HUDEP-2 (cell line): Measurements from ENCODE around the gene TRAK1.

Experiments used
- DNase-seq, 76 experiments: peaks; one replicate each; lab custom pipeline; 2025; ENCODE audit not compliant: unreplicated experiment in 76 of 76; lab: John Stamatoyannopoulos, UW

TRAK1 gene

GRCh38 chr3:42122261-42123011 lies 31.3 kb downstream of the TRAK1 start:
- DNase-seq, result no peak

GRCh38 chr3:42123012-42123581 lies 31.9 kb downstream of the TRAK1 start:
- DNase-seq, result no peak

- DNase-seq, result no peak
Measured at GRCh38 chr3:42123824-42124658, 32.9 kb downstream of the TRAK1 start.

GRCh38 chr3:42127226-42127625 lies 36.1 kb downstream of the TRAK1 start:
- no peak for DNase-seq

- no peak for DNase-seq
Measured at GRCh38 chr3:42128526-42128925, 37.4 kb downstream of the TRAK1 start.

GRCh38 chr3:42129014-42129953 lies 38.1 kb downstream of the TRAK1 start:
- DNase-seq, result no peak

GRCh38 chr3:42130007-42130328 lies 38.8 kb downstream of the TRAK1 start:
- no peak for DNase-seq

- no peak for DNase-seq
Measured at GRCh38 chr3:42130329-42131070, 39.3 kb downstream of the TRAK1 start.

GRCh38 chr3:42133500-42134298 lies 42.5 kb downstream of the TRAK1 start:
- no peak for DNase-seq

- no peak for DNase-seq
Measured at GRCh38 chr3:42134867-42135464, 43.8 kb downstream of the TRAK1 start.

- no peak for DNase-seq
Measured at GRCh38 chr3:42139621-42140453, 48.7 kb downstream of the TRAK1 start.

GRCh38 chr3:42140665-42141203 lies 49.6 kb downstream of the TRAK1 start:
- no peak for DNase-seq

- DNase-seq, result no peak
Measured at GRCh38 chr3:42143440-42143839, 52.3 kb downstream of the TRAK1 start.

GRCh38 chr3:42144209-42144608 lies 53.1 kb downstream of the TRAK1 start:
- DNase-seq, result no peak

GRCh38 chr3:42148086-42148848 lies 57.1 kb downstream of the TRAK1 start:
- no peak for DNase-seq

GRCh38 chr3:42148982-42149432 lies 57.9 kb downstream of the TRAK1 start:
- no peak for DNase-seq

- DNase-seq, result no peak
Measured at GRCh38 chr3:42149532-42149931, 58.4 kb downstream of the TRAK1 start.
